Mesothelial cell of epicardium (in vitro differentiated cells): ENCODE measurements around the gene CAPN10. TPM values are rescaled to one million over a fixed set of nuclear protein-coding genes. Genes with fewer than 3 reads are reported as not detected.
A peak's percentile ranks its signal among the peaks of the same experiment; 100 is the strongest.
"Not testable (repeated sequence)": the region's sequence is repeated elsewhere in the genome, so short reads cannot be mapped to it uniquely, and the experiment has no call there.

ENCODE experiments used
- DNase-seq, 2 experiments: peaks; one replicate each; pipeline ENCODE4 v3.0.0; 2021; ENCODE audit warnings: low spot score in 2 of 2; ENCODE audit not compliant: unreplicated experiment in 2 of 2
- H3K27ac Mint-ChIP-seq: 2 replicates; pipeline ENCODE4 v1.8.0; 2021; ENCODE audit warnings: mixed read lengths
- H3K27me3 Mint-ChIP-seq: 2 replicates; pipeline ENCODE4 v1.8.0; 2021; ENCODE audit warnings: low read depth, mixed read lengths
- H3K36me3 Mint-ChIP-seq: 2 replicates; pipeline ENCODE4 v1.8.0; 2021; ENCODE audit warnings: mixed read lengths
- H3K4me1 Mint-ChIP-seq: 2 replicates; pipeline ENCODE4 v1.8.0; 2021; ENCODE audit warnings: mixed read lengths
- H3K4me3 Mint-ChIP-seq: 2 replicates; pipeline ENCODE4 v1.8.0; 2021; ENCODE audit warnings: mild to moderate bottlenecking, moderate library complexity, mixed read lengths
- H3K9me3 Mint-ChIP-seq: 2 replicates; pipeline ENCODE4 v1.8.0; 2021; ENCODE audit warnings: mixed read lengths
- total RNA-seq: library from RNA; stranded (reverse); gene quantifications from 3 replicates; pipeline ENCODE4 v1.2.1, GENCODE V29; 2021
- TF ChIP-seq, protein P1 (sequence below): fragments of 200-600 bp; sonication (generic); IDR thresholded peaks from one replicate; pipeline ENCODE4 v1.5.0; 2021; ENCODE audit warnings: antibody characterized with exemption; ENCODE audit not compliant: unreplicated experiment

Gene CAPN10
- total RNA-seq, 1 donor from 2014 or later = 58.6 TPM

GRCh38 chr2:240615820-240616547, 29.4 kb downstream of the CAPN10 start:
- Mint-ChIP-seq H3K27me3 (no peaks in the 10 kb centered on the region), H3K27ac (peak overlapping the region; percentile 21), H3K4me3 (no peak overlapping the region), H3K9me3 (peaks cover 8% of the 10 kb centered on the region), H3K36me3 (peaks cover 20% of the 10 kb centered on the region), H3K4me1 (peaks cover 3% of the 10 kb centered on the region)
- DNase-seq = no peak
- TF ChIP-seq, protein P1, sequence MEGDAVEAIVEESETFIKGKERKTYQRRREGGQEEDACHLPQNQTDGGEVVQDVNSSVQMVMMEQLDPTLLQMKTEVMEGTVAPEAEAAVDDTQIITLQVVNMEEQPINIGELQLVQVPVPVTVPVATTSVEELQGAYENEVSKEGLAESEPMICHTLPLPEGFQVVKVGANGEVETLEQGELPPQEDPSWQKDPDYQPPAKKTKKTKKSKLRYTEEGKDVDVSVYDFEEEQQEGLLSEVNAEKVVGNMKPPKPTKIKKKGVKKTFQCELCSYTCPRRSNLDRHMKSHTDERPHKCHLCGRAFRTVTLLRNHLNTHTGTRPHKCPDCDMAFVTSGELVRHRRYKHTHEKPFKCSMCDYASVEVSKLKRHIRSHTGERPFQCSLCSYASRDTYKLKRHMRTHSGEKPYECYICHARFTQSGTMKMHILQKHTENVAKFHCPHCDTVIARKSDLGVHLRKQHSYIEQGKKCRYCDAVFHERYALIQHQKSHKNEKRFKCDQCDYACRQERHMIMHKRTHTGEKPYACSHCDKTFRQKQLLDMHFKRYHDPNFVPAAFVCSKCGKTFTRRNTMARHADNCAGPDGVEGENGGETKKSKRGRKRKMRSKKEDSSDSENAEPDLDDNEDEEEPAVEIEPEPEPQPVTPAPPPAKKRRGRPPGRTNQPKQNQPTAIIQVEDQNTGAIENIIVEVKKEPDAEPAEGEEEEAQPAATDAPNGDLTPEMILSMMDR = no peak

- not testable (repeated sequence) for H3K27me3 Mint-ChIP-seq, H3K27ac Mint-ChIP-seq, H3K9me3 Mint-ChIP-seq, DNase-seq, H3K4me1 Mint-ChIP-seq, H3K4me3 Mint-ChIP-seq
- H3K36me3 Mint-ChIP-seq = peaks cover 14% of the 10 kb centered on the region
These were observed 30.5 kb downstream of the CAPN10 start for GRCh38 chr2:240616860-240617666.

DNA sequence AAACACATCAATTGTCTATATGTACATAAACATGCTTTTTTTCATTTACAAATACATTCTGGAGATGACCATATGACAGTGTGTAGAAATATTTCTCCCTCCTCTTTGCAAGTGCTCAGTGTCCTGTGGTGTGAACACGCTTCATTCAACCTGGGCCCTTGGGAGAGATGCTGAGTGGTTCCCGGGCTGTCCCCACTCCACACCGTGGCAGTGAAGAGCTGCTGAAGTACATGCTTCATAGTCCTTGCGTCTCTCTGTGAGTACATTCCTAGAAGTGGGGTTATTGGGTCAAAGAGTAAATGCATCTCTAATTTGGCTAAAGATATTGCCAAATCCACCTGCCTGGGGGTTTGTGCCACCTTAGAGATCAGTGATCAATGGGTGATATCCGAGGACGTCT, 32.2 kb downstream of the CAPN10 start:
- Mint-ChIP-seq H3K27me3 (no peaks in the 10 kb centered on the region), H3K4me3 (no peak overlapping the region), H3K27ac (no peak overlapping the region), H3K36me3 (peaks cover 14% of the 10 kb centered on the region), H3K4me1 (peaks cover 5% of the 10 kb centered on the region), H3K9me3 (peaks cover 8% of the 10 kb centered on the region)
- TF ChIP-seq, protein P1 = no peak
- no peak for DNase-seq

DNA sequence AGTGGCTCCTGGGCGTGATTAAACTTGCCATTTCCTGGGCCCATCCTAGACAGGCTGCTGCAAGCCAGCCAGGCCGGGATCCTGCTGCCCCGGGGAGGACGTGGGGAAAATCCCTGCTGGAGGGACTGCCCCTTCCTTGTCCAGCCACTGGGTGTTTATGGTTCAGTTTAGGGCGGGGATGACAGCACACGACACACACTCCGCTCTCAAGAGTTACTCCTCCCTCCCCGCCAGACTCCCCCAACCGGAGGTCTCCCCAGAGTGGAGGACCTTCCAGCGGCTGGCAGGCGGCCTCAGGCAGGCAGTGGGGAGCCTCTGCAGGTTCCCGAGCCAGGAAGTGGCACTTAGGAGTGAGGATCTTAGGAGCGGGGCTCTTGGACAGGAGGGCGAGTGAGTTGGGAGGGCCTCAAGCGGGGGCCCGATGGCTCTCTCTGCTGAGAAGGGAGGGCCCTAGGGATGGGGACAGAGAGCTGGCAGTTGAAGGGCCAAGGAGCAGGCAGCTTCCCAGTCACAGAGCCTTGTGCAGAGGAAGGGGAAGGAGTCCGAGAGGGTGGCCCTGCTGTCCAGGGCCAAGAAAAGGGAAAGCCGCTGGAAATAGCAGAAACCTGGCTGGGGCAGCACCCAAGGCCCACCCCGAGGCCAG, 33.1 kb downstream of the CAPN10 start:
- no peak for DNase-seq

DNA sequence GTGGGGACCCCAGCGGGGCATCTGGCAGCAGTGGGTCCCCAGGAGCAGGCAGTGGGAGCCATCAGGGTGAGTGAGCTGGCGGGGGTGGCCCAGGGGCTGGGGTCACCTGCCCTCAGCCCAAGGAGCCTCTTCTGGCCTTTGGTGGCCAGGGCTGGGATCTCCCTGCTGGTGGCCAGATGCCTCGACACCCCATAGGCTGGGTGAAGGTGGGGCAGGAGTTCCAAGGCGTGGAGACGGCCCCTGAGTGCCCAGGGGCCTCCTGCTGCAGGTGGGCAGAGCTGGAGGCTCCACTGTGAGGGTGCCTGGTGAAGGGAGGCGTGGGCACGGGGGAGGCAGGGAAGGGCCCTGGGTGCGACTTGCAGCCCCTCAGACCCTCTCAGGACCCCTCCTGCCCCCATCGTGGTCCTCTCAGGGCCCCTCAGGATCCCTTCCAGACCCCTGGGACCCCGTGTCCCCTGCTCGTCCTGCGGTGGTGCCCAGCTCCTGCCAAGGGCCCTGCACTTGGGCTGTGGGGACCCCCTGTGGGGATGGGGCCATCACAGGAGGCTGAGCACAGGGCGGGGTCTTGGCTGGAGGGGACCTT, 33.7 kb downstream of the CAPN10 start:
- Mint-ChIP-seq H3K9me3 (peaks cover 8% of the 10 kb centered on the region), H3K4me1 (peaks cover 5% of the 10 kb centered on the region), H3K36me3 (peaks cover 14% of the 10 kb centered on the region), H3K4me3 (no peak overlapping the region), H3K27me3 (no peaks in the 10 kb centered on the region), H3K27ac (no peak overlapping the region)
- TF ChIP-seq, protein P1 = no peak
- DNase-seq = no peak

More for the DNA sequence above, 33.1 kb downstream of the CAPN10 start:
- Mint-ChIP-seq H3K4me1 (peaks cover 5% of the 10 kb centered on the region), H3K9me3 (peaks cover 8% of the 10 kb centered on the region), H3K4me3 (no peak overlapping the region), H3K27me3 (no peaks in the 10 kb centered on the region), H3K36me3 (peaks cover 14% of the 10 kb centered on the region), H3K27ac (no peak overlapping the region)
- TF ChIP-seq, protein P1 = no peak
